GM21526 (cell line): ENCODE measurements around the gene INHBA.

ENCODE experiments used
- ATAC-seq: cut with Tn5 transposase; IDR thresholded peaks from one replicate; pipeline ENCODE4 v1.9.1; 2021; ENCODE audit warnings: moderate library complexity; ENCODE audit not compliant: unreplicated experiment, low FRiP score

The INHBA gene

DNA sequence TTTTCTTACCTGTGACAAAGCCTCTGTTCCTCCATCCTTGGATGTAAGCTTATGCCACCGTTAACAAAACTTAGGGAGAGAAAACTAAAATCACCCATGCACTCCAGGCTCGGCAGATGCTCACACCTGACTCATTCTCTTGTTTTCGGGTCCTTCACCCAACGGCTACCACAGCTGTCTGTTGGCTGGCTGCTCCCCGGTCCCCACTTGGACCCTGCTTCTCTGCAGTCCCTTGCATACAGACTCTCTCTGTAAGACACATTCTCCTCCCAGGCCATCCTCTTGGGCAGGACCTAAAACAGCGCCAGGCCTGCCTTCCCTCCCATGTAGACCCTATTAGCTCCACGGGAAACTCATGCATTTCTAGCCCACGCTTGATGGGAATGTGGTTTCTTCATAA, 12.1 kb upstream of the INHBA start:
- ATAC-seq: no peak

DNA sequence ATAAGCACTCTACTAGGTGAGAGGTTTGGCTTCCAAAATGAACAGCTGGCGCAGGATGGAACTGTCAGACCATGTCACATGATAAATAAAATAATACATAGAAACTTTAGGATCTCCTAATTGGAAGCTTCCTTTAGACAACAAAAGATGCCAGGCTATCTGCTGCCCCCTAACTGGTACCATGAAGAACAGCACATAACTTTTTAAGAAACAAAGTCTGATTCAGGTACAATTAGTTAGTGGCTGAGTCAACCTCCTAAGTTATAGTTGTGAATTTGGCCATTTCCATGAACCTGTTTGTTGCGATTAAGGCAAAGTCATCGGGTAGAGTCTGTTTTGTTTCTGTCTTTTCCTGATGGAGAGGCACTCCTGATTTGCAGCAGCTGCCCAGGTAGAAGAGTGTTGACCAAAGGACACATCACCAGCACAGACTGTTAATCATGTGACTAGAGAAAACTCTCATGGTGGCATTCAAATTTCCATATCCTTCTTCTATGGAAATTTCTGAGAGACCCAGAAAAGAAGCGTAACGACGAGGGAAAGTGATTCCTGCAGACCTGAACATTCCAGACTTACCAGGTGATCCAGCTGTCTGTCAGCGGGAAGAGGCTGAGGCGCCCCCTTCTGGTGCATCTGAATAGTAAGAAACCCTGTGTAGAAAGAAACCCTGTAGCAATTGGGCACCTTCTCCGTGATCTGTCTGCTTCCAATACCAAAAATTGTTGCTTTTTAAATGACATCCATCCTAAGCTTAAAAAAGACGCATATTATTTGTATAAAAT, 8.6 kb upstream of the INHBA start:
- no peak for ATAC-seq

DNA sequence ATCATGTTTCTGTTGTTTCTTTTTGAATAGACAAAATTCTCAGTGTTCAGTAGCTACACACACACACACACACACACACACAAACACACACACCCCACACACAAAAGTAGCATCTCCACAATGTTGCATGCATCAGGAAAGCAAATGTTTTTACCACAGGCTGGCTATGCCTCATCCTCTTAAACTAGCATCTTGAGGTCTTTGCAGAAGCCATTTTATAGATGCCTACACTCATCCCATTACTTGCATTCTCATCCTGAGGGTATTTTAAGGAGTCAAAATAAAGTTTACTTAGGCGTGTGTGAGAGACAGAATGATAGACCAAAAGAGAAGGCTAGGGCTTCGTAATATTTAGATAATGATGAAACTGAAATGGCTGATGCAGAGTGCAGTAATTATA, 7.9 kb upstream of the INHBA start:
- ATAC-seq: no peak

DNA sequence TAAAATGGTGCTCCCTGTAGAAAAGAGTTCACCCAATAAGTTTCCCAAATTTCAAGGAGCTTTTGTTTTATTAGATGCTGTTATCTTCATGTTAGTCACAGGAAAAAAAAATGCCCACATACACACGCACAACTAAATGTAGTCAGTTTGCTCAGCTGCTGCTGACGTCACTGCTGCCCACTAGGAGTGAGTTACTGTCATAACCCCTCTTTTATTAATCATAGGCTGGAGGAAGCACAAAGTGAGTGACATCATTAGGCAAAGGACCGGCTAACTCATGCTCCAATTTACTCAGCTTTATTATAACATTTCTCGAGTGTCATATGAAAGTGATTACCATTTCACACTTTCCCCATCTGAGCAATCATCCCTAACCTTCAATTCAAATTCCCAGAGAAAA, 6.7 kb upstream of the INHBA start:
- no peak for ATAC-seq

DNA sequence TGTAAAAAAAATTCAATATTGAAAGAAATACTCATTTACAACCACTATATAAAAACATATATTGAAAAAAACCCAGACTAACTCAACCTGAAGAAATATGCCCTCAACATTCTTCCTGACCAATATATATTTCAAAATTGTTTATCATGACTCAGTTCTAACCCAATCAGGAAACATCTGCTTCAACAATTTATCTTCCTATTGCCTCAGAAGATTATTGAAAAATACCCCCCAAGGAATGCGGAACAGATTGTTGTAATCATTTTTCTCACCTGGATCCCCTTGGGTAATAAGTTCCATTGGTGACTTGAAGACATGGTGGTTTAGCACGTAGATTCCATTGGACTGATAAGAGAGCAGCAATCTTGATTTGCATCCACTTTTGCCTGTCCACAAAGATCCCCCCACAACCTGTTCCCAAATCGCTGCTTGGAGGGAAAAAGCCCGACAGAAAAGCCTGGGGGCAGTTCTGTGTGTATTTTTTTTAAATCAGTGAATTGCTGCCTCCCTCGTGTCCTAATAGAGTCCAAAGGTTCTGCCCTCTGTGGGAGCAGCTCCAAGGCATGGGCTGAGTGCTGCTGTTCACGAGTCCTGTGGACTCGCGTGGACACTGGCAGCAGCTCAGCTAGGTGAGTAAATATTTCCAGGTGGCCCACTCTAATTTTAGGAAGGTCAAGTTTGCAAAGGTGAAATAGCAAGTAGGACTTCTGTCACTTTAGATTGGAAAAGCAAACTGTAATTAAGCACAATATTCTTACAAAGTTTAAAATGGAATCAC, 5.9 kb upstream of the INHBA start:
- no peak for ATAC-seq

DNA sequence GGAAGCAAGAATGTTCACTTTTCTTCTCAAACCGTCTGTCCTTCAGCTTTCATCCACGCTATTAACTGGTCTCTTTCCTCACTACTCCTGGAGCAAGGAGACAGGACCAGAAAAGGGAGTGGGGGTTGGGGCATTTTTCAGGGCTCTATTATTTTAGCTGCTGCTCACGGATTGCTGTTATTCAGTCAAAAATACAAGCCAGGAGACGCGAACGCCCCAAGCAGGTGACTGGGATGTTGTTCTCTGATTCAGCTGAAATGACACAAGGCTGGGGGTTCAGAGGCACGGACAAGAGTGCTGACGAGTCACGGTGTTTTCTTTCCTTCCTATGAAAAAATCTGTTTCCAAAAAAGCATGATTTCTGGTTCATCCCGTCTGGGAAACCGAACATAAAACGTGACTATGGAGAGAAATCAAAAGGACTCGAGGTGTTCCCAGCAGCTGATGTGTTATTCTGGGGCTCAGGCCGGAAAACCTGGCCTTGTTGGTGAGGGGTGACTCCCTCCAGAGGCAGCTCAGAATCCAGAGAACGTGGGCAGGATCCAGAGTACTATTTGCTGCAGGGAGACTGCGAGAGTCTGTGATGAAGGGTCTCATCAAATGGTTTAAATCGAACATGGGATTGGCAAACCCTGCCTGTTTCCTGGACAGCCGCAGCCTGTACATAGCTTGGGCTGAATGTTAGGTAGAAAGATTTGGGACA, 3.5 kb upstream of the INHBA start:
- ATAC-seq: no peak

DNA sequence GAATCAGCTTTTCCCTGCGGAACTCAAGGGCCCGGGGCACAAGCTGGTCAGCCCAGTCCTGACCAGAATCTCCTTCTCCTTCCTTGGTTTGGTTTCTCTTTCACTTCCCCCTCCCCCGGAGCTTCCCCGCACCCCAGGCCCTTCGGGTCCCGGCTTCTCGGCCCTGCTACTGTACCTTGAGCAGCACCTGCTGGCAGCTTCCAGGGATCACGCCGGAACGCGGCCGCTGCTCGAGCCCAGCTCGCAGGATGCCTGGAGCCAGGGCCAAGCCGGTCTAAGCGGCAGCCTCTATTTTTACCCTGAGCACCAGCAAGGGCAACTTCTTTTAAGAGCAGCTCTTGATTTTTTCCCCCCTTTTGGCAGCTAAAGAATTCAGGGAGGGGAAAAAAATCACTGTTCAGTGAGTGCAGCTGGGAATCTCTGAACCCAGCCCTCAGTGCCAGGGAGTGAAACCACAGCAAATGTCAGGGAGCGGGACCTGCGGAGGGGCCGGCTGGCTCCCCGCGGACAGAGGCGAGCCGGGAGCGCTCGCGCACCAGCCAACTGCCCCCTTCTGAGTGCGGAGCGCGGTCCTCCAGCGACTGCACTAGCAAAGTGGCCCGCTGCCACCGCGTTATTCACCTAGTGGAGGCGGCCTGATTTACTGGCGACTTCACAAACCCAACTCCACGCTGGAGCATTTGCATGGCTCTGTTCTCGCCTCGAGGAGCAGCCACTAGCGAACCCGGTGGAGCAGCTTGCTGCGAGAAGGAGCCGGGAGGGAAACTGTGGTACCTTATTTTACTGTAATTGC, 2.4 kb upstream of the INHBA start:
- peak; percentile 95 for ATAC-seq

DNA sequence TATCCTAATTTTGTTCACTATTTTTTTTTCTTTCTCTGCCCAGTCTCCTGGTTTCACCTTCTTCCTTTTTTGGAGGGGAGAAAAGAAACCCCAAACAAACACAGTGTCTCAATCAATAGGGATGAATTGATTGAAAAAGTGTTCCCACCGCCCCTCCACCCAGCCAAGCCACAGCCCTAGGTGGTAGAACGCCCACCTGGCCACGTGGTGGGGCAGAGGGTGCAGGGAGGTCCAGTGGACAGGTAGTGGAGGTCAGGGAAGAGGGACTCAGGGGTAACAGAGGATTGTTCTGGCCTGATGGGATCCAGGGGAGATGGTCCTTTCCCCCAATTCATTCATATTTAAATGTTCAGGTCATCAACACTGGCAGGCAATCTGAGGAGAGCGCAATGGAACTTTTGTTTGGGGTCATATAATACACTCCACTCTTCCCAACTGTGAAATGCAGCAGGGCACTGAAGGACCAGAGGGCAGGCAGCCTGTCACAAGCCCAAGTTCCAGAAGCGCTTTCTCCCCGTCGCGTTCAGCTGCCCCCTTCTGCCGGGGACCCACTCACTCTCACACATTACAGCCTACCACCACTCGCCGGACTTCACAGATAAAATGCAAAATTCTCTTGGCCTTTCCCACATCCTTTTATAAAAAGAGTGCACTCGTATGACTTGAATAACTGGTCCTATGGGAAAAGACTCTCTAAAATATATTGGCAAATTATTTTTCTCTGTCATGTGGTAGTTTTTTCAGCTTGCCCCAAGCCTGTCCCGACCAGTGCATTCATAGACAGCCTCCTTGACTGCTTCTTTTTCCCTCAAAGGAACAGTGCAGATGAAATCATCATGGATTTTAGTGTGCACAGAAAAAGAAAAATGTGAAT, 1.6 kb downstream of the INHBA start:
- no peak for ATAC-seq

DNA sequence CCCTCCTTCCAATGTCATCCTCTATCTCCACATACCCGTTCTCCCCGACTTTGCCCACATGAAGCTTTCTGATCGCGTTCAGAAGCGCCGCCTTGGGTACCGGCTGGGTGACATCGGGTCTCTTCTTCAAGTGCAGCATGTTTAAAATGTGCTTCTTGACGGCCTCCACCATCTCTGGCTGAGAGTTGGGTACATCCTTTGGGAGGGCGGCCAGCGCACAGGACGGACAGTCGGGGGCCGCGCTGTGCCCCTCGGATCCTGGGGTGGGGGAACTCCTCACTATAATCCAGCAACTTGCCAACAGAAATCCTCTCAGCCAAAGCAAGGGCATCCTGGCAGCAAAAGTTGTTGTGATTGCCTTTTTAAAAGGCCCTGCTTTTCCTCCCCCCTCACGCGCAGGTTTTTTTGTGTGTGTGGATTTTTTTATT, 2.8 kb downstream of the INHBA start:
- no peak for ATAC-seq

DNA sequence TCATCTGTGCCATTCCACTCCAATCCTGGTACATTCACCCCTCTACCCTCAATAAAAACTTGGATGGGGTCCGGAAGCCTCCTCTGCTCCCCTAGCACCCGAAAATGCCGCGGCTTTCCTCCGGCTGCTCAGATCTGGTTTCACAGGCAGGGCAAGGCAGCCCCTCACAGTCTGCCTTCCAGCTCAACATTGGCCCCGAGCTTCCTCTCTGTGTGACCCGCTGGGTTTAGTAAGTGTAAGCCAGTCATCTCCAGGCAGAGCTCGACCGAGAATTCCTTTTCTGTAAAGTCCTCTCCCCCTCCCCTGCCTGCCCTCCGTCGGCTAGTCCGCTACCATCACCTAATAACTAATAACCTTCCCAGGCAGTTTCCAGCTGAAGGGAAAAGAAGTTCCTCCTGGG, 3.4 kb downstream of the INHBA start:
- ATAC-seq: no peak

DNA sequence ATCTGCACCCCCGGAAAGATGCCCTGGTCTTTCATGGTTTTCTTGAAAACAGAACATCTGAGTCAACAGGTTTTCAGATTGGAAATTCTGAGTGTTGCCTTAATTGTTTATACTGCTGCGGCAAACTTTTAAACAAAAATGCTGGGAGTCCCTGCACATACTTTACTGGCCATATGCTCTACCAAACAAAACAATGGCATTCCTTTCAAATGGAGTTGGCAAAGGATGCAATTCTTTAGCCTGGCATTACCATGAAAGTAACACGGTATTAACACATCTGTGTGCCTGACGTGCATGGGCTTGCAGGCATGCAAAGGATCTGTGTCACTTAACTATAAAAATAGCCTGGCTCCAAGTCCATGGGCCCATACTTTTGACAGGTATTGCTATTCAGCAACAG, 4.2 kb downstream of the INHBA start:
- ATAC-seq: no peak

DNA sequence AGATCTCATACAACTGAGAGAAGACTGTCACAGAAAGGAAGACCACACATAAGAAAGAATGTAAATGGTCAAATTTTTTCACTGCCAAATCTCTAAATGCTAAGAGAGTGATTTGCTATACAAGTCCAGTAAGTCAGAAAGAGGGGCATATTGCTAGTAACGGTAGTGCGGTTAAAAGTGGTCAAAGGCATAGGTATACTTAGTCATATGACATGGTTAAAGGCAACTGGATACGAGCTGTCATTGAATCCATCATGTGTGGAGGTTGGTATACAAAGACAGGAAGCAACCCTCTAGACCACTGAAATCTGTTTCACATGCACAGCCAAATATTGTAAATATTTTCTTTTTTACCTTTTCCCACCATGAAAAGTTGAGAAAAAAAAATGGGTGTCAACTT, 4.8 kb downstream of the INHBA start:
- ATAC-seq: no peak

DNA sequence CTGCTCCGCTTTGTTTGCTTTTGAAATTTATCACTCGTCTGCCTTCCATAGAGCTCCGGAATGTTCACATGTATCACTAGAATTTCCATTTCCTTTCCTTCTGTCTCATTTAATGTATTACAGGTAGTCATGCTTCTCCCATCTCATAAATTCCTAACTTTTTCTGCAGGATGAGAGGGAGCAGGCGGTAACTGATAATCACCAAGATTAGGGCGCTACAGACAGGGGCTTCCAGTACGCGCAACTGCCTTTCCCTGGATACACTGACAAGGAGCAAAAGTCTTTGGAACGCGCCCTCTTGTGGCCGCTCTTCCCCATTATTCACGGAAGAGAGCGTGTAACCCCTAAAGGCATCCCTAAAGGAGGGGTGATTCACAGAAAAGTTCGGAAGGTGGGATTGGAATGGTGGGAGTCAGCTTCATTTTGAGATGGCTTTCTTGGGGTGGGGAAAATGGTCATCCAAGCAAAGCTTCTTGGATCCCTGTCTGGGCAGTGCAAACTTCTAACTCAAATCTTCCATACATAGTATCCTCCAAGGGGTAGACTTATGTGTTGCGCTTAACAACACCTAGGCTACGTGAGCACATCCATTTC, 6.5 kb downstream of the INHBA start:
- ATAC-seq: peak; percentile 68

DNA sequence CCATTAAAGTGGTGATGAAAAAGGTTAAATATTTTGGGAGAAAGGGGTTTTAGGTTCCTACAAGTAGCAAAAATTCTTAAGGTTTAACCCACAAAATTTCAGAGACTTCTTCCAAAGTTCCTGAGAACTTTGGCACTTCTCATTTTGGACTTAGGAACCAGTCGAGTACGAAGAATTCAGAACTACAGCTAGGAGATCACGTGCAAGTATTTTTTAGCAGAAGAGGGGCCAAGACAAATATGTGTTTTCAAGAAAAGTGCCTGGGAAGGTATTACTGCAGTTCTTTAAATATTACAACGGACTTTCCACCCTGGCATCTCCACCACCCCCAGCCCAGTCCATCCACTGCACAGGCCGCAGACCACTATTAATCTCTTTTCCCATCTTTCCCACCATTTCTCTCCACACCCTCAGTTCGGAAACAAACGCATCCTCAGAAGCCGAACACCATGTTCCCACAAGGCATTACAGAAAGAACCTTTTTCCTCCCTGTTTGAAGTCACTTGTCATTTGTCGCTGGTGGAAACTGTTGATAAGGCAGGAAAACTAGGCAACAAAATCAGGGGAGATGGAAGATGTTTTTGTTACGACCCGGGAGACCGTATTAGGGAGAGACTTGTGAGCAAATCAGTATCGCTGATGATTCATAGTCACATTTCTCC, 7.1 kb downstream of the INHBA start:
- no peak for ATAC-seq

DNA sequence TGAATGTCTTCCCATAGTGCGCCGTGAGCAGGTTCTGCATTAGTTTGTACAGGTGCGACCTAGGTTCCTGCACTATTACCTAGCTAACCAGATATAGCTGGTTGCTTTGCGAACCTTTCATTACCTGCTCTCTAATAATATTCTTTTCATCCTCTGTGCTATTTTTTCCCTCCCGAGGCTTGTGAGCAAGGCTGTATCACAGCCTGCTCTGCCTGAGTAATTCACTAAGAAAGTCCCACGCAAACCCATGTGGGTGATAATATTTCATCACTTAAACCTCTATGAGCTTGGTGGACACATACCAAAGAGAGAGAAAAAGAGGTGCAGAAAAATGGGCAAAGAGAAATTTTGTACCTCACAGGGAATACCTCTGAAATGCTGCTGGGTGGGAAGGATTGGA, 8.4 kb downstream of the INHBA start:
- no peak for ATAC-seq

DNA sequence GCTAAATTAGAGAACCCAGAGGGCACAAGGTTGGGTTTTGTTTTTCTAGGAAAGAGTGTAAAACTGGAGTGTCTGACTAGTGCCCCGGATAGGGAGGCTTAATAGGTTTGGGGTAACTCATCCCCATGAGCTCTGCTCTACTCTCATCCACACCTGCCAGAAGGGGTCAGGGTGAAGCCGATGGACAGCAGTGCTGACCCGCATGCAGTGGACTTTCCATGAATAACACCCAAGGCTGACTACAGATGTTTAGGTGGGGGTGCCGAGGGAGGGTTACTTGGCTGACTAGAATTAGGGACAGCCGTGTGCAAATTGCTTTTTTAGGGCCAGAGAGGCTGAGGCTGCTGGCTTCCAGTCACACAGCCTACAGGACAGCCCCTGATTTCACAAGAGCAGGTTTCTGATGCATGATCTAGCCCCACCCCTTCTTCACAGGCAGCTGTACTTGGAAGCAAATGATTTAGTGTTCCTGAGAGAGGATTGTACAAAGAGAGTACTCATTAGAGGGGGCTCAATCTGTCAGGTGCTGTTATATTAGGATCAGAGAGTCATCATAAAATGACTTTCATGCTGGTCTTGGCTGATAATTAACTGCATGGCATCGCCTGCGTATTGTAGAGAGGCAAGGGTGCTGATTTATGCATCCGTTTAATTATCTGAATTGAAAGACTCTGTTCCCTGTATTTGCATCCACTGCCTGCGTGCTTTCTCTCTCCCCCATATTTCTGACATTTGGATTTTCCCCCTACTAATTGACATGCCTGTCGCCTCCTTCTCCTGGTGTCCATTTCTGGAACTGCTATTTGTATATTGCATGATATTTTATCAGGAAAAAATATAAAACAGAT, 9.5 kb downstream of the INHBA start:
- no peak for ATAC-seq

DNA sequence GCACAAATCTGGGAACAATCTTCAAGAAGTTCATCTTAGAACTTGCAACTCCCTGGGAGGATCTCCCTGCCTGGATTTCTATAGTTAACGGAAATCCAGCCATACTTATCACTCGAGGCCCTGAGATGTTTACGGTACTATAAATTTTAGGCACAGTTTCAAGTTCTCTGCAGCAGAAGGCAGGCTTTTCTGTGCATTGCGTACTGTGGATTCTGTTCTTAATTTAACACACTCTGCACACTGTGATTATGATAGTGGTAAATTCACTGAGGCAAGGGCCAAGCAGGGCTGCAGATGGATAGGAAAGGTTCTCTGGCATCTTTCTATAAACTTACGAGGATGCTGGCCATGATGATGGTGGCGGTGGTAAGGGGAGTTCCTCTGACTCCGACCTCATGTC, 10.6 kb downstream of the INHBA start:
- ATAC-seq: no peak
